OCI-LY7 (cell line): ENCODE measurements around the gene NCOA3. TPM values are rescaled to one million over a fixed set of nuclear protein-coding genes. Genes with fewer than 3 reads are reported as not detected.

Source experiments
- BruUV-seq: library from RNA; stranded (reverse); fragments of 400-500 nt; replicated peaks from 2 replicates; lab custom pipeline; 2021; lab: Mats Ljungman, UMichigan
- CTCF ChIA-PET: fragments of 300-600 bp; sonication (Branson Sonifier 250); formaldehyde crosslinking; loops from one replicate; lab custom pipeline; 2022; ENCODE audit warnings: antibody characterized with exemption; ENCODE audit not compliant: unreplicated experiment; lab: Charles Lee
- POLR2A ChIA-PET: fragments of 300-600 bp; sonication (Branson Sonifier 250); formaldehyde crosslinking; loops from one replicate; lab custom pipeline; 2022; ENCODE audit warnings: antibody characterized with exemption; lab: Charles Lee
- DNase-seq: peaks from one replicate; pipeline ENCODE4 v3.0.0-alpha.2; 2015; ENCODE audit warnings: low spot score
- H2AFZ ChIP-seq: fragments of 200-600 bp; sonication (generic), shearing (Covaris generic); 2 replicates; pipeline ENCODE4 v1.6.1; 2014; ENCODE audit warnings: mild to moderate bottlenecking, antibody characterized with exemption, low read length, moderate library complexity
- H3K27ac ChIP-seq: fragments of 200-600 bp; sonication (generic); 2 replicates; pipeline ENCODE4 v1.5.1; 2014; ENCODE audit warnings: mixed run types, low read depth, mild to moderate bottlenecking, moderate library complexity, low read length, inconsistent platforms; ENCODE audit not compliant: poor library complexity, severe bottlenecking
- H3K36me3 ChIP-seq: fragments of 200-600 bp; sonication (generic); 2 replicates; pipeline ENCODE4 v1.6.1; 2014; ENCODE audit warnings: mild to moderate bottlenecking, antibody characterized with exemption, low read length, moderate library complexity, mixed read lengths; ENCODE audit not compliant: insufficient read depth
- H3K4me1 ChIP-seq: fragments of 200-600 bp; sonication (generic); 2 replicates; pipeline ENCODE4 v1.5.1; 2014; ENCODE audit warnings: mild to moderate bottlenecking, low read length; ENCODE audit not compliant: insufficient read depth, poor library complexity, severe bottlenecking
- H3K4me2 ChIP-seq: fragments of 200-600 bp; sonication (generic); 2 replicates; pipeline ENCODE4 v1.6.1; 2014; ENCODE audit warnings: mild to moderate bottlenecking, low read length
- H3K4me3 ChIP-seq: fragments of 200-600 bp; sonication (generic); 2 replicates; pipeline ENCODE4 v1.5.1; 2014; ENCODE audit warnings: mild to moderate bottlenecking, low read depth, low read length; ENCODE audit not compliant: poor library complexity, severe bottlenecking
- H3K79me2 ChIP-seq: fragments of 200-600 bp; sonication (generic); 2 replicates; pipeline ENCODE4 v1.6.1; 2016; ENCODE audit warnings: low read depth, mild to moderate bottlenecking, low read length, moderate library complexity, mixed read lengths; ENCODE audit not compliant: insufficient read depth
- H3K9me2 ChIP-seq: fragments of 200-600 bp; sonication (generic); 2 replicates; pipeline ENCODE4 v1.6.1; 2016; ENCODE audit warnings: mild to moderate bottlenecking, low read length, mixed read lengths; ENCODE audit not compliant: insufficient read depth
- H3K9me3 ChIP-seq: fragments of 200-600 bp; sonication (generic); 2 replicates; pipeline ENCODE4 v1.6.1; 2014; ENCODE audit warnings: mild to moderate bottlenecking, mixed run types, low read length, mixed read lengths
- H4K20me1 ChIP-seq: fragments of 200-600 bp; sonication (generic); 2 replicates; pipeline ENCODE4 v1.6.1; 2014; ENCODE audit warnings: mild to moderate bottlenecking, antibody characterized with exemption, low read length, moderate library complexity, mixed read lengths; ENCODE audit not compliant: insufficient read depth
- EZH2phosphoT487 ChIP-seq: fragments of 200-600 bp; sonication (generic); IDR thresholded peaks from 2 replicates; pipeline ENCODE4 v1.6.1; 2018; ENCODE audit warnings: low read depth, borderline replicate concordance, mild to moderate bottlenecking, mixed run types, antibody characterized with exemption, low read length, moderate library complexity, mixed read lengths
- intact Hi-C: fragments of 100-400 bp; cut with micrococcal nuclease; formaldehyde crosslinking; loops from one replicate; pipeline ENCODE4 v1.10.0; 2022; ENCODE audit not compliant: unreplicated experiment
- total RNA-seq, 2 experiments: library from RNA; depleted of rRNA in 1 of 2; stranded (reverse); fragments of >200 nt in 1 of 2; shearing (Covaris generic) in 1 of 2; gene quantifications; 2 replicates each; pipeline ENCODE4 v1.2.3, GENCODE V29; 2014 to 2022
- TF ChIP-seq, protein P1 (sequence below): fragments of 200-600 bp; sonication (generic); conservative IDR thresholded peaks from 2 replicates; pipeline ENCODE4 v1.5.1; 2014; ENCODE audit warnings: mild to moderate bottlenecking, antibody characterized with exemption, low read length, moderate library complexity, mixed read lengths

NCOA3 gene
- total RNA-seq, 2 experiments from 2014 or later = 50.5 to 75.6 TPM

DNA sequence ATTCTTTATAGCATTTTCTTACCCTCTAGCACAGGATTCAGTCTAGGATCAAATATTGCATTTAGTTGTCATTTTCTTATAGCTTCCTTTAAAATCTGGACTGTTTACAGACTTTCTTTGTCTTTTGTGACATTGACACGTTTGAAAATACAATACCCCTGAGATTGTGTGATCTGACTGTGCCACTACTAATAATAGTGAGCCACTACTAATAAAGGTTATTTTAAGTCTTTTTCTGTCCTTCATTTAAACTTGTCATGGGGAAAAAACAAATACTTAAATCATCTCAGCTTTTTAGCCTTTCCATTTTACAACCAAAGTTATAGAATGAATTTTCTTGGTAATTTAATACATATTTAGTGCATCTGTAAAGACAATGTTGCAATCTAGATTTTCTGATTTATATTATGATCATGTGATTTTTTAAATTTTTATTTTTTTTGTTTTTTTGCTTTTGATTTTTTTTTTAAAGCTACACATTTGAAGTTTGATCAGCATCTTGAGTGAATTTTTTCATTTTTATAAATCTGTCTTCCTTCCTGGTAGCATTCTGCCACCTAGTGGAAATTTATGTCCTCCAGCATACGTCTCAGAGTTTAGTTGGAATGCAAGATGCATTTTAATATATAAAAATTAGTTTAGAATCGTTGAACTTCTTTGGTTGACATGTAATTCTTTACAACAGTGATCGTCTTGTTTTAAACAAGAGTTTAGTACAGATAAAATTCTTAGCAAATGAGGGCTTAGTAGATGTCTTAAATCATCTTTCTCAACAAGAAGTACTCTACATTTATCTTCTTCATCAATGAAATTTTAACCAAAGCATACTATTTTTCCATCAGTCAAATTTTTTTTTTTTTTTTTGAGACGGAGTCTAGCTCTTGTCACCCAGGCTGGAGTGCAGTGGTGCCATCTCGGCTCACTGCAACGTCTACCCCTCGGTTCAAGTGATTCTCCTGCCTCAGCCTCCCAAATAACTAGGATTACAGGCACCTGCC lies 119.4 kb downstream of the NCOA3 start:
- peaks cover 49% of the 10 kb centered on the region for H3K36me3 ChIP-seq
- no peaks in the 10 kb centered on the region for H3K9me3 ChIP-seq
- no TSS peak for BruUV-seq
- intact Hi-C loops = loop anchor here (2.0 to 5.0 kb wide), 5 partner anchors 118 to 424 kb away; no protein-coding TSS in a partner anchor
- no peaks in the 10 kb centered on the region for H4K20me1 ChIP-seq
- peaks cover 77% of the 10 kb centered on the region for H3K79me2 ChIP-seq
- peak; percentile 79 for DNase-seq
- peak overlapping the region; percentile 51 for H3K27ac ChIP-seq
- peaks cover 35% of the 10 kb centered on the region for H3K4me1 ChIP-seq
- peak overlapping the region; percentile 49 for H3K4me2 ChIP-seq
- no peak overlapping the region for H3K4me3 ChIP-seq
- H2AFZ ChIP-seq = no peak overlapping the region
- TF ChIP-seq EZH2phosphoT487 = no peak
- TF ChIP-seq, protein P1, sequence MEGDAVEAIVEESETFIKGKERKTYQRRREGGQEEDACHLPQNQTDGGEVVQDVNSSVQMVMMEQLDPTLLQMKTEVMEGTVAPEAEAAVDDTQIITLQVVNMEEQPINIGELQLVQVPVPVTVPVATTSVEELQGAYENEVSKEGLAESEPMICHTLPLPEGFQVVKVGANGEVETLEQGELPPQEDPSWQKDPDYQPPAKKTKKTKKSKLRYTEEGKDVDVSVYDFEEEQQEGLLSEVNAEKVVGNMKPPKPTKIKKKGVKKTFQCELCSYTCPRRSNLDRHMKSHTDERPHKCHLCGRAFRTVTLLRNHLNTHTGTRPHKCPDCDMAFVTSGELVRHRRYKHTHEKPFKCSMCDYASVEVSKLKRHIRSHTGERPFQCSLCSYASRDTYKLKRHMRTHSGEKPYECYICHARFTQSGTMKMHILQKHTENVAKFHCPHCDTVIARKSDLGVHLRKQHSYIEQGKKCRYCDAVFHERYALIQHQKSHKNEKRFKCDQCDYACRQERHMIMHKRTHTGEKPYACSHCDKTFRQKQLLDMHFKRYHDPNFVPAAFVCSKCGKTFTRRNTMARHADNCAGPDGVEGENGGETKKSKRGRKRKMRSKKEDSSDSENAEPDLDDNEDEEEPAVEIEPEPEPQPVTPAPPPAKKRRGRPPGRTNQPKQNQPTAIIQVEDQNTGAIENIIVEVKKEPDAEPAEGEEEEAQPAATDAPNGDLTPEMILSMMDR = peak; percentile 100
- CTCF ChIA-PET = interaction anchor here (1.0 kb wide), 1 partner anchor 120 kb away, joined by 3 read pairs; no protein-coding TSS in a partner anchor
- no peaks in the 10 kb centered on the region for H3K9me2 ChIP-seq
- POLR2A ChIA-PET = interaction anchor here (0.6 to 1.5 kb wide), 8 partner anchors 112 to 417 kb away, joined by 3 to 6 read pairs (median 4); no protein-coding TSS in a partner anchor

GRCh38 chr20:47622118-47622665 lies 120.5 kb downstream of the NCOA3 start:
- CTCF ChIA-PET = no interaction called here
- H3K4me1 ChIP-seq = peaks cover 27% of the 10 kb centered on the region
- TF ChIP-seq, protein P1 = no peak
- TF ChIP-seq EZH2phosphoT487 = no peak
- no peak overlapping the region for H3K4me3 ChIP-seq
- H4K20me1 ChIP-seq = no peaks in the 10 kb centered on the region
- no peak overlapping the region for H2AFZ ChIP-seq
- no TSS peak for BruUV-seq
- POLR2A ChIA-PET = interaction anchor here (0.6 kb wide), 1 partner anchor 113 kb away, joined by 4 read pairs; no protein-coding TSS in a partner anchor
- H3K27ac ChIP-seq = no peak overlapping the region
- no peak overlapping the region for H3K4me2 ChIP-seq
- H3K9me2 ChIP-seq = no peaks in the 10 kb centered on the region
- no peaks in the 10 kb centered on the region for H3K9me3 ChIP-seq
- DNase-seq = no peak
- peaks cover 68% of the 10 kb centered on the region for H3K79me2 ChIP-seq
- intact Hi-C loops = loop anchor here (5.0 kb wide), 1 partner anchor 425 kb away; no protein-coding TSS in a partner anchor
- H3K36me3 ChIP-seq = peaks cover 59% of the 10 kb centered on the region
